Smooth muscle cell of bladder (primary cell): ENCODE measurements around the gene CST6. TPM values are rescaled to one million over a fixed set of nuclear protein-coding genes. Genes with fewer than 3 reads are reported as not detected.

Experiments used
- total RNA-seq: library from RNA; depleted of rRNA; stranded (reverse); fragments of >200 nt; gene quantifications from 2 replicates; pipeline ENCODE4 v1.2.3, GENCODE V29; 2014

CST6 gene
- 0.14 TPM in 1 of 2 replicates, not detected in the other for total RNA-seq

GRCh38 chr11:66011785-66012303 is at the start of gene CST6:
Gene CST6 (plus strand): TSS chr11:66012008. CDS start chr11:66012045, 37 bp downstream.

GRCh38 chr11:66001942-66002647 is 9.7 kb upstream of the CST6 start, which contains the start of the genes BANF1 and EIF1AD:
Gene BANF1 (plus strand): TSS chr11:66002503. CDS start chr11:66003251, 748 bp downstream.
Gene EIF1AD (minus strand): TSS chr11:66002157. CDS start chr11:66000389, 1,768 bp downstream.

GRCh38 chr11:66026017-66026529 is 14.3 kb downstream of the CST6 start, which contains the start of gene CATSPER1:
Gene CATSPER1 (minus strand): TSS chr11:66026479. CDS start chr11:66026379, 100 bp downstream.

GRCh38 chr11:66048547-66049323 is 36.9 kb downstream of the CST6 start, which contains the start of gene GAL3ST3:
Gene GAL3ST3 (minus strand): TSS chr11:66049161. CDS start chr11:66045415, 3,746 bp downstream.

GRCh38 chr11:66051766-66052663 is 40.2 kb downstream of the CST6 start, which contains the start of gene SF3B2:
Gene SF3B2 (plus strand): TSS chr11:66052364. CDS start chr11:66052385, 21 bp downstream.

Other genes starting within 250 kb of the CST6 start
- 4.0 and 5.5 TPM in 2 replicates for gene AP5B1, start 231.0 kb upstream of the CST6 start, total RNA-seq
- gene OVOL1, start 224.9 kb upstream of the CST6 start, total RNA-seq = not detected in 2 replicates
- gene SNX32, start 178.0 kb upstream of the CST6 start, total RNA-seq = 0.65 and 1.3 TPM in 2 replicates
- 767 and 912 TPM in 2 replicates for gene CFL1, start 153.8 kb upstream of the CST6 start, total RNA-seq
- gene MUS81, start 151.6 kb upstream of the CST6 start, total RNA-seq = 37.7 and 39.0 TPM in 2 replicates
- gene EFEMP2, start 139.2 kb upstream of the CST6 start, total RNA-seq = 72.7 and 94.0 TPM in 2 replicates
- not detected in 2 replicates for gene CTSW, start 132.2 kb upstream of the CST6 start, total RNA-seq
- gene FIBP, start 123.5 kb upstream of the CST6 start, total RNA-seq = 160 and 205 TPM in 2 replicates
- gene CCDC85B, start 121.3 kb upstream of the CST6 start, total RNA-seq = 32.4 and 49.1 TPM in 2 replicates
- 2.6 and 4.4 TPM in 2 replicates for gene FOSL1, start 111.6 kb upstream of the CST6 start, total RNA-seq
- 11.1 and 15.3 TPM in 2 replicates for gene C11orf68, start 92.9 kb upstream of the CST6 start, total RNA-seq
- gene DRAP1, start 92.6 kb upstream of the CST6 start, total RNA-seq = 245 and 284 TPM in 2 replicates
- not detected in 2 replicates for gene TSGA10IP, start 66.5 kb upstream of the CST6 start, total RNA-seq
- 60.3 and 78.4 TPM in 2 replicates for gene SART1, start 50.3 kb upstream of the CST6 start, total RNA-seq
- 20.8 and 29.0 TPM in 2 replicates for gene EIF1AD, start 9.9 kb upstream of the CST6 start, total RNA-seq
- gene BANF1, start 9.5 kb upstream of the CST6 start, total RNA-seq = 9.7 and 19.1 TPM in 2 replicates
- gene CATSPER1, start 14.5 kb downstream of the CST6 start, total RNA-seq = 0.14 TPM in 1 of 2 replicates, not detected in the other
- gene GAL3ST3, start 37.2 kb downstream of the CST6 start, total RNA-seq = under 0.01 and 0.14 TPM in 2 replicates
- 81.8 and 115 TPM in 2 replicates for gene SF3B2, start 40.4 kb downstream of the CST6 start, total RNA-seq
- 17.9 and 28.0 TPM in 2 replicates for gene PACS1, start 58.3 kb downstream of the CST6 start, total RNA-seq
- gene KLC2, start 245.7 kb downstream of the CST6 start, total RNA-seq = 12.7 and 18.8 TPM in 2 replicates